MCF 10A (cell line): ENCODE measurements around the gene TMEM221. TPM values are rescaled to one million over a fixed set of nuclear protein-coding genes. Genes with fewer than 3 reads are reported as not detected.

Source experiments
- BruUV-seq: library from RNA; stranded (reverse); fragments of 400-500 nt; replicated peaks from 2 replicates; lab custom pipeline; 2021; lab: Mats Ljungman, UMichigan
- CTCF ChIA-PET: fragments of 300-600 bp; sonication (Branson Sonifier 250); formaldehyde crosslinking; extraction: SDS; loops from one replicate; lab custom pipeline; 2021; ENCODE audit warnings: antibody characterized with exemption, inconsistent platforms; lab: Yijun Ruan, JAX
- POLR2A ChIA-PET: fragments of 300-600, 350-650 bp; sonication (Branson Sonifier 250); formaldehyde crosslinking; extraction: SDS; loops from one replicate; lab custom pipeline; 2020; ENCODE audit warnings: antibody characterized with exemption, inconsistent platforms; lab: Yijun Ruan, JAX
- DNase-seq: peaks from one replicate; pipeline ENCODE4 v3.0.0-alpha.2; 2018; ENCODE audit not compliant: unreplicated experiment
- H3K27ac Mint-ChIP-seq: one replicate; pipeline ENCODE4 v1.8.0; 2022; ENCODE audit warnings: mild to moderate bottlenecking, low read depth, mixed read lengths; ENCODE audit not compliant: unreplicated experiment
- H3K27me3 Mint-ChIP-seq: one replicate; pipeline ENCODE4 v1.8.0; 2022; ENCODE audit warnings: mixed read lengths; ENCODE audit not compliant: insufficient read depth, unreplicated experiment
- H3K36me3 Mint-ChIP-seq: one replicate; pipeline ENCODE4 v1.8.0; 2022; ENCODE audit warnings: mild to moderate bottlenecking, moderate library complexity, mixed read lengths; ENCODE audit not compliant: insufficient read depth, unreplicated experiment
- H3K4me1 Mint-ChIP-seq: one replicate; pipeline ENCODE4 v1.8.0; 2022; ENCODE audit warnings: mixed read lengths; ENCODE audit not compliant: insufficient read depth, unreplicated experiment
- H3K4me3 Mint-ChIP-seq: one replicate; pipeline ENCODE4 v1.8.0; 2022; ENCODE audit warnings: mild to moderate bottlenecking, moderate library complexity, mixed read lengths; ENCODE audit not compliant: unreplicated experiment
- H3K9me3 Mint-ChIP-seq: one replicate; pipeline ENCODE4 v1.8.0; 2022; ENCODE audit warnings: mixed read lengths; ENCODE audit not compliant: unreplicated experiment
- intact Hi-C: fragments of 100-400 bp; cut with micrococcal nuclease; formaldehyde crosslinking; loops from 2 replicates; pipeline ENCODE4 v1.14.1; 2022
- total RNA-seq: library from RNA; stranded (reverse); gene quantifications from 2 replicates; pipeline ENCODE4 v1.2.3, GENCODE V29; 2022
- TF ChIP-seq, protein P1 (sequence below): fragments of 200-600 bp; IDR thresholded peaks from one replicate; pipeline ENCODE4 v1.8.0; 2022; ENCODE audit warnings: antibody characterized with exemption, mild to moderate bottlenecking; ENCODE audit not compliant: unreplicated experiment

TMEM221 gene
- total RNA-seq, 1 experiment from 2014 or later = not detected

DNA sequence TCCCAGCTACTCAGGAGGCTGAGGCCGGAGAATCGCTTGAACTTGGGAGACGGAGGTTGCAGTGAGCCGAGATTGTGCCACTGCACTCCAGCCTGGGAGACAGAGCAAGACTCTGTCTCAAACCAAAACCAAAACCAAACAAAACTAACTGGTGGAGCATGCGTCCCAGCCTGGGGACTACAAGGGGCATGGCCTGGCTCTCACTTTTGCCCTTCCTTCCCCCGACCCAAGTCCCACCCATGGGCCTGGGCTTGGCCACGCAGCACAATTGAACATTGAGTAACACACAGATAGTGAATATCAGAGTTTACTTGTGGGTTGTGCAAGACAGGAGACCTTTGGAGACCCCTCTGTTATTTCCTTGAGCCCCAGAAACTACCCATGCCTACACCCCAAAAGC is 13.2 kb downstream of the TMEM221 start:
- DNase-seq = no peak
- Mint-ChIP-seq H3K27ac (no peak overlapping the region), H3K4me1 (no peaks in the 10 kb centered on the region), H3K27me3 (no peaks in the 10 kb centered on the region), H3K4me3 (no peak overlapping the region), H3K9me3 (no peaks in the 10 kb centered on the region), H3K36me3 (no peaks in the 10 kb centered on the region)
- CTCF ChIA-PET = interaction anchor here (0.9 kb wide), 1 partner anchor 18 kb away, joined by 3 read pairs; no protein-coding TSS in a partner anchor
- POLR2A ChIA-PET = interaction anchor here (0.7 kb wide), 1 partner anchor 55 kb away, joined by 3 read pairs; no protein-coding TSS in a partner anchor
- TF ChIP-seq, protein P1, sequence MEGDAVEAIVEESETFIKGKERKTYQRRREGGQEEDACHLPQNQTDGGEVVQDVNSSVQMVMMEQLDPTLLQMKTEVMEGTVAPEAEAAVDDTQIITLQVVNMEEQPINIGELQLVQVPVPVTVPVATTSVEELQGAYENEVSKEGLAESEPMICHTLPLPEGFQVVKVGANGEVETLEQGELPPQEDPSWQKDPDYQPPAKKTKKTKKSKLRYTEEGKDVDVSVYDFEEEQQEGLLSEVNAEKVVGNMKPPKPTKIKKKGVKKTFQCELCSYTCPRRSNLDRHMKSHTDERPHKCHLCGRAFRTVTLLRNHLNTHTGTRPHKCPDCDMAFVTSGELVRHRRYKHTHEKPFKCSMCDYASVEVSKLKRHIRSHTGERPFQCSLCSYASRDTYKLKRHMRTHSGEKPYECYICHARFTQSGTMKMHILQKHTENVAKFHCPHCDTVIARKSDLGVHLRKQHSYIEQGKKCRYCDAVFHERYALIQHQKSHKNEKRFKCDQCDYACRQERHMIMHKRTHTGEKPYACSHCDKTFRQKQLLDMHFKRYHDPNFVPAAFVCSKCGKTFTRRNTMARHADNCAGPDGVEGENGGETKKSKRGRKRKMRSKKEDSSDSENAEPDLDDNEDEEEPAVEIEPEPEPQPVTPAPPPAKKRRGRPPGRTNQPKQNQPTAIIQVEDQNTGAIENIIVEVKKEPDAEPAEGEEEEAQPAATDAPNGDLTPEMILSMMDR = no peak
- intact Hi-C loops = no loop called here
- no TSS peak for BruUV-seq

DNA sequence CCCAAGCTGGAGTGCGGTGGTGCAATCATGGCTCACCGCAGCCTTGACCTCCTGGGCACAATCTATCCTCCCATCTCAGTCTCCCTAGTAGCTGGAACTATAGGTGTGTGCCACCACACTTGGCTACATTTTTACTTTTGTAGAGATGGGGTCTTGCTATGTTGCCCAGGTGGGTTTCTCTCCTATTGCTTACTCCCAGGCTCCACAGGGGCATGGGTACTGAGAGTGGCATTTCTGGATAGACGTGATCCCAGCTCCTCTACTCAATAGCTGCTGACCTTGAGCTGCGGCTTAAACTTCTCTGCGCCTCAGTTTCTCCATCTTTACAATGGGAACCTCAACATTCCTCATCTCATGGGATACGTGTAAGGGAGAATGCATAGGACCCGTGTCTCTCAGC is 17.1 kb downstream of the TMEM221 start:
- ChIA-PET CTCF (no interaction called here), POLR2A (no interaction called here)
- no peak overlapping the region for H3K27ac Mint-ChIP-seq
- TF ChIP-seq, protein P1 = no peak
- intact Hi-C loops = no loop called here
- BruUV-seq = no TSS peak
- no peaks in the 10 kb centered on the region for H3K36me3 Mint-ChIP-seq
- DNase-seq = no peak
- peaks cover 10% of the 10 kb centered on the region for H3K4me1 Mint-ChIP-seq
- H3K27me3 Mint-ChIP-seq = no peaks in the 10 kb centered on the region
- H3K9me3 Mint-ChIP-seq = no peaks in the 10 kb centered on the region
- no peak overlapping the region for H3K4me3 Mint-ChIP-seq

DNA sequence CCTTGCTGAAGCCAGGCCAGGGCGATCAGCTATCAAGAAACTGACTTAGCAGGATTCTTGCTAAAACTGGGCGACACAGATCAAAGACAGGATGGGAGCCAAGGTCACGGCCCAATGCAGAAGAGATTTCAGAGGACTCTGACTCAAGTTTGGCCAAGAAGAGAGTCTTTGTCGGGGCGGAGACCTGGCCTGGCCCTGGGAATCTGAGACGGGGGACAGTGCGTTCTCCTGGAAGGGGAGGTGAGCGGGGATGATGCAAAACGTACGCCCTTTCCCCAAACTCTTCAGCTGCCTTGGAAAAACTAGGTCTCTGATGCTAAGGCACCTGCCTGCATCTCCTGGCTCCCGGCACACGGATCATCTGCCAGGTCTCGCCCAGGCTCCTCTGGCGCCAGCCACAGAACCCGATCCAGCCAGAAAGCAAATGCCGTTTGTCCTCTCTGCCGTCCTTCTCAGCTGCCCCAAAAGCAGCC is 18.8 kb downstream of the TMEM221 start:
- no peak for DNase-seq
- H3K36me3 Mint-ChIP-seq = peaks cover 5% of the 10 kb centered on the region
- intact Hi-C loops = no loop called here
- TF ChIP-seq, protein P1 = no peak
- ChIA-PET POLR2A (interaction anchor here (2.8 kb wide), 1 partner anchor 10 kb away, joined by 12 read pairs; the partner anchor contains the start of gene MVB12A), CTCF (interaction anchor here (0.7 to 2.3 kb wide), 4 partner anchors 12 to 358 kb away, joined by 3 to 11 read pairs (median 4); no protein-coding TSS in a partner anchor)
- H3K4me1 Mint-ChIP-seq = peaks cover 10% of the 10 kb centered on the region
- no peak overlapping the region for H3K4me3 Mint-ChIP-seq
- BruUV-seq = no TSS peak
- H3K27ac Mint-ChIP-seq = no peak overlapping the region
- H3K9me3 Mint-ChIP-seq = no peaks in the 10 kb centered on the region
- no peaks in the 10 kb centered on the region for H3K27me3 Mint-ChIP-seq

GRCh38 chr19:17424743-17425365 is 23.6 kb downstream of the TMEM221 start:
- H3K27ac Mint-ChIP-seq = peak overlapping the region; percentile 35
- ChIA-PET CTCF (interaction anchor here (0.7 to 1.1 kb wide), 2 partner anchors 18 to 370 kb away, joined by 3 to 4 read pairs; partner anchors contain the start of gene B3GNT3), POLR2A (no interaction called here)
- H3K4me3 Mint-ChIP-seq = no peak overlapping the region
- peaks cover 11% of the 10 kb centered on the region for H3K36me3 Mint-ChIP-seq
- no peaks in the 10 kb centered on the region for H3K9me3 Mint-ChIP-seq
- BruUV-seq = no TSS peak
- intact Hi-C loops = no loop called here
- H3K4me1 Mint-ChIP-seq = peaks cover 13% of the 10 kb centered on the region
- no peaks in the 10 kb centered on the region for H3K27me3 Mint-ChIP-seq
- TF ChIP-seq, protein P1 = peak; percentile 8
- peak; percentile 23 for DNase-seq
